ENCODE results near the gene FFAR4. TPM values are rescaled to one million over a fixed set of nuclear protein-coding genes. Genes with fewer than 3 reads are reported as not detected.
A peak's percentile ranks its signal among the peaks of the same experiment; 100 is the strongest.

Gene FFAR4
- total and polyA plus RNA-seq, 7 donors, result 0.01 to 0.18 (median 0.08) TPM; not detected in 3

DNA sequence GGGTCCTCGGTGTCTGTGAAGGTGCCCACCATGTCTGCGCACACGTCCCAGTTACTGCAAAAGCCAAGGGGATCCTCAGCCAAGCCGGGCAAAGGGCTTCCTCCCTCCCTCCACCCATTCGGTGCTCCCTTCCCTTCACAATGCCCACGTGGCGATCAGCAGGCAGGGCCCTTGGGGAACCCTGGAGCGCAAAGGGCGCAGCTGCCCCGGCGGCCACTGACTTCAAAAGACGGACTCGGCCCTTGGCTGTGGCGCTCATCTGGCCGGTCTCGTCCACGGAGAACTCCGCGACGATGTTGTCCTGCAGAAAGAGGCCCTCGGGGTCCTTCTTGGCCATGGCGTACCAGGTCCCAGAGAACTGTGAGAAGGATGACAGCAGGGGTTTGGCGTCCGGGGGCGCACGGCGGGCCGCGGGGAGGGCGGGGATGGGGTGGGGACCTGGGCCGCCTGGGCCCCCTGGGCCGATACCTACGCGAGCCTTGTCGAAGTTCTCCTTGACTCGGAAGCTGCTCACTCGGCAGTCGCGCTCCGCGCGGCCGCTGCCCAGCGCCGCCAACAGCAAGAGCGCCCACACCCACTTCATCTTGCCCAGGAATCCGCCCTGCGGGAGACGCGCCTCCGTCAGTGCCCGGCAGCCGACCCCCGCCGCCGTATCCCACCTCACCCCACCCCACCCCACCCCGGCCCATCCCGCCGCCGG lies 34.1 kb downstream of the FFAR4 start:
- intact Hi-C loops (cut with DNase I), result no loop called here
- WGBS, 3 donors, result 5 to 9% (median 8%) methylated on average over 48 to 60 of the region's 60 CpGs
- TF ChIP-seq, protein P1, sequence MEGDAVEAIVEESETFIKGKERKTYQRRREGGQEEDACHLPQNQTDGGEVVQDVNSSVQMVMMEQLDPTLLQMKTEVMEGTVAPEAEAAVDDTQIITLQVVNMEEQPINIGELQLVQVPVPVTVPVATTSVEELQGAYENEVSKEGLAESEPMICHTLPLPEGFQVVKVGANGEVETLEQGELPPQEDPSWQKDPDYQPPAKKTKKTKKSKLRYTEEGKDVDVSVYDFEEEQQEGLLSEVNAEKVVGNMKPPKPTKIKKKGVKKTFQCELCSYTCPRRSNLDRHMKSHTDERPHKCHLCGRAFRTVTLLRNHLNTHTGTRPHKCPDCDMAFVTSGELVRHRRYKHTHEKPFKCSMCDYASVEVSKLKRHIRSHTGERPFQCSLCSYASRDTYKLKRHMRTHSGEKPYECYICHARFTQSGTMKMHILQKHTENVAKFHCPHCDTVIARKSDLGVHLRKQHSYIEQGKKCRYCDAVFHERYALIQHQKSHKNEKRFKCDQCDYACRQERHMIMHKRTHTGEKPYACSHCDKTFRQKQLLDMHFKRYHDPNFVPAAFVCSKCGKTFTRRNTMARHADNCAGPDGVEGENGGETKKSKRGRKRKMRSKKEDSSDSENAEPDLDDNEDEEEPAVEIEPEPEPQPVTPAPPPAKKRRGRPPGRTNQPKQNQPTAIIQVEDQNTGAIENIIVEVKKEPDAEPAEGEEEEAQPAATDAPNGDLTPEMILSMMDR (IDR thresholded peaks at IDR 0.05), result no peak
- no peaks in the 10 kb centered on the region for H3K4me1 ChIP-seq
- no peaks in the 10 kb centered on the region for H3K9me3 ChIP-seq
- ATAC-seq (no peak), DNase-seq (peak; percentile 27 to 55)
- H3K36me3 ChIP-seq (ENCODE audit: insufficient read depth in 1 of 2, low read depth in 1 of 2), result no peaks in the 10 kb centered on the region
- H3K4me3 ChIP-seq, result peak overlapping the region; percentile 54
- H3K27me3 ChIP-seq (ENCODE audit: insufficient read depth in 3 of 3, low read length in 2 of 3), result peaks cover 0 to 49% (median 2%) of the 10 kb centered on the region in 3 donors
- no peak overlapping the region for H3K27ac ChIP-seq

DNA sequence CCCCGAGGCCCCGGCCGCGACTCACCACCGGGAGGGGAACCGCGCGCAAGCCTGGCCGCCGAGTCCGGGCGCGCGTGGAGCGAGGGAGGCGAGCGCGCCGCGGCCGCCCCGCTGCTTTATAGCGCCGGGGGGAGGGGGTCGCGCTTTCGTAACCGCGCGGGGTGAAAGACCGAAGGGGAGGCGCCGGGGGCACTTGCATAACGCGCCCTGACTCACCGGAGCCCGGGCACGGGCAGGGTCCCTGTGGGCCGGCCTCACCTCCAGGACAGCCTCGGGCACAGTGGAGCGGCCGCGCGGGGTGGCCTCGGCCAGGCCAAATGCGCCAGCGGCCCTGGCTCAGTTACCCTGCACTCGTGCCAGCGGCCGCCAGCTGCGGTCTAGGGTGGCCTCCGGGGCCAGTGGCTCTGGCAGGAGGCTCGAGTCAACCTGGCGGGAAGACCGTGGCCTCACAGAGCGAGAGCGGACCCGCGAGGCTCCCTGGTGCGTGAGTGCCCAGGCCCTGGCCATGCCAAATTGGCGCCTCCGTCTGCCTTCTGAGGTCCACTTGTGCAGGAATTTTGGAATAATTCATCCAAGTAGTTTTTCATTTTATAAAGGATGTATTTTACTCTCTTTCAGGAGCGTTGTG lies 34.8 kb downstream of the FFAR4 start, which contains the start of gene RBP4:
Gene RBP4 (minus strand): TSS at position 90 of the 628 bp plus-strand sequence. CDS start 207 bp downstream, outside the sequence.
- 1 to 2% (median 1%) methylated on average over 38 to 63 of the region's 63 CpGs for WGBS, 3 donors
- Histone ChIP-seq H3K4me1 (no peaks in the 10 kb centered on the region), H3K4me3 (peak within 1 kb of the TSS; percentile 54), H3K36me3 (ENCODE audit: insufficient read depth in 1 of 2, low read depth in 1 of 2) (no peaks in the 10 kb centered on the region), H3K9me3 (no peaks in the 10 kb centered on the region), H3K27ac (no peak within 1 kb of the TSS), H3K27me3 (ENCODE audit: insufficient read depth in 3 of 3, low read length in 2 of 3) (peaks cover 0 to 49% (median 2%) of the 10 kb centered on the region in 3 donors)
- intact Hi-C loops (cut with DNase I), result no loop called here
- peak; percentile 51 to 55 for DNase-seq
- TF ChIP-seq, protein P1 (IDR thresholded peaks at IDR 0.05), result no peak
- peak; percentile 23 to 59 (median 56) for ATAC-seq

DNA sequence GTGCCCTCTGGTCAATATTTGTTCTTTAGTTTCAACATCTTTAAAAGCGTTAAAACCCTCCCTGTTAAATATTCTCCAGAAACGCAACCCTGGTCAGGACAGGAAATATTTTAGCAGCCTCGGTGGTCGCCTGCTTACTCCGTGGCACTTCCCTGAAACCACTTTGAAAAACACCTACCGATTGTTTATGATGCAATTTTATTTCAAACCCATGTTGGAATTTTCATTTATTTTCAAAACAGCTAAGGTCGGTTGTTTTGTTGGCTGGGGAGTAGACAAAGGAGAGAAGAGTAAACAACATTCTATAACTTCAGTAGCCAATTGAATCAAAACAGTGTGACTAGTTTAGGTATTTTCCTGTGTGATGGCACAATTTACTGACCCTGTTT lies 35.3 kb downstream of the FFAR4 start:
- no peaks in the 10 kb centered on the region for H3K36me3 ChIP-seq (ENCODE audit: insufficient read depth in 1 of 2, low read depth in 1 of 2)
- intact Hi-C loops (cut with DNase I), result no loop called here
- no peak for ATAC-seq
- H3K27ac ChIP-seq, result no peak overlapping the region
- H3K4me1 ChIP-seq, result no peaks in the 10 kb centered on the region
- H3K9me3 ChIP-seq, result no peaks in the 10 kb centered on the region
- peaks cover 0 to 49% (median 2%) of the 10 kb centered on the region in 3 donors for H3K27me3 ChIP-seq (ENCODE audit: insufficient read depth in 3 of 3, low read length in 2 of 3)
- WGBS, 3 donors, result 7 to 12% (median 8%) methylated on average over 7 of the region's 7 CpGs
- TF ChIP-seq, protein P1 (IDR thresholded peaks at IDR 0.05), result no peak
- no peak overlapping the region for H3K4me3 ChIP-seq
- no peak for DNase-seq

DNA sequence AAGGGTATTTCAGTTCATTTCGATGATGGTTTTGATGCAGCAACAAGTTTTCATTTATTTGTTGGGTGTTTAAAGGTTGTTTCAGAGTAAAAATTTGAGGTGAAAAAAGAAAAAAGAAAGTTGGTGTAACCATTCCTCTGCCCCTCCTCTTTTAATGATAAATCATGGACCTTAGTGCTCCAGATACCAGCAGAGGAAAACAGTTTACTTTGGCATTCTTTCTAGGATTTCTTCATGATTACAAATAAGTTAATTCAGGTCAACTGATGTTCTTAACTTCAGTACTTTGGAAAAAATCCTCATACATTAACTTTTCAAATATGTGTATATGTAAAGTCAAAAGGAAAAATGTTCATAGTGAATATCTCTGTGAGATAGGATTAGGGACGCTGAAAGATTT lies 36.6 kb downstream of the FFAR4 start:
- TF ChIP-seq, protein P1 (IDR thresholded peaks at IDR 0.05), result no peak
- Histone ChIP-seq H3K27ac (no peak overlapping the region), H3K4me1 (no peaks in the 10 kb centered on the region), H3K36me3 (ENCODE audit: insufficient read depth in 1 of 2, low read depth in 1 of 2) (no peaks in the 10 kb centered on the region), H3K4me3 (no peak overlapping the region), H3K9me3 (peaks cover 3% of the 10 kb centered on the region), H3K27me3 (ENCODE audit: insufficient read depth in 3 of 3, low read length in 2 of 3) (peaks cover 0 to 49% (median 2%) of the 10 kb centered on the region in 3 donors)
- ATAC-seq (no peak), DNase-seq (no peak)
- intact Hi-C loops (cut with DNase I), result no loop called here
- 94 to 100% (median 98%) methylated on average over 2 of the region's 2 CpGs for WGBS, 3 donors

Data from psoas muscle (tissue), 8 donors.